Measurements from ENCODE around the gene SNRPA.
A peak's percentile ranks its signal among the peaks of the same experiment; 100 is the strongest.

Gene SNRPA

GRCh38 chr19:40742477-40742876 is 8.5 kb upstream of the SNRPA start:
- no peak overlapping the region for H3K27ac ChIP-seq (ENCODE audit: extremely low read depth, low read depth, low read length)
- TF ChIP-seq HIC1 (tag by site-specific recombination; IDR thresholded peaks at IDR 0.05): peak; percentile 46; the same call in 1 of the 2 replicates
- TF ChIP-seq, protein P1, sequence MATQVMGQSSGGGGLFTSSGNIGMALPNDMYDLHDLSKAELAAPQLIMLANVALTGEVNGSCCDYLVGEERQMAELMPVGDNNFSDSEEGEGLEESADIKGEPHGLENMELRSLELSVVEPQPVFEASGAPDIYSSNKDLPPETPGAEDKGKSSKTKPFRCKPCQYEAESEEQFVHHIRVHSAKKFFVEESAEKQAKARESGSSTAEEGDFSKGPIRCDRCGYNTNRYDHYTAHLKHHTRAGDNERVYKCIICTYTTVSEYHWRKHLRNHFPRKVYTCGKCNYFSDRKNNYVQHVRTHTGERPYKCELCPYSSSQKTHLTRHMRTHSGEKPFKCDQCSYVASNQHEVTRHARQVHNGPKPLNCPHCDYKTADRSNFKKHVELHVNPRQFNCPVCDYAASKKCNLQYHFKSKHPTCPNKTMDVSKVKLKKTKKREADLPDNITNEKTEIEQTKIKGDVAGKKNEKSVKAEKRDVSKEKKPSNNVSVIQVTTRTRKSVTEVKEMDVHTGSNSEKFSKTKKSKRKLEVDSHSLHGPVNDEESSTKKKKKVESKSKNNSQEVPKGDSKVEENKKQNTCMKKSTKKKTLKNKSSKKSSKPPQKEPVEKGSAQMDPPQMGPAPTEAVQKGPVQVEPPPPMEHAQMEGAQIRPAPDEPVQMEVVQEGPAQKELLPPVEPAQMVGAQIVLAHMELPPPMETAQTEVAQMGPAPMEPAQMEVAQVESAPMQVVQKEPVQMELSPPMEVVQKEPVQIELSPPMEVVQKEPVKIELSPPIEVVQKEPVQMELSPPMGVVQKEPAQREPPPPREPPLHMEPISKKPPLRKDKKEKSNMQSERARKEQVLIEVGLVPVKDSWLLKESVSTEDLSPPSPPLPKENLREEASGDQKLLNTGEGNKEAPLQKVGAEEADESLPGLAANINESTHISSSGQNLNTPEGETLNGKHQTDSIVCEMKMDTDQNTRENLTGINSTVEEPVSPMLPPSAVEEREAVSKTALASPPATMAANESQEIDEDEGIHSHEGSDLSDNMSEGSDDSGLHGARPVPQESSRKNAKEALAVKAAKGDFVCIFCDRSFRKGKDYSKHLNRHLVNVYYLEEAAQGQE (tag by site-specific recombination; IDR thresholded peaks at IDR 0.05): no peak
- no peak overlapping the region for H3K4me3 ChIP-seq (ENCODE audit: low read depth, low read length)
- H3K36me3 ChIP-seq (ENCODE audit: control insufficient read depth in 2 of 2, insufficient read depth in 1 of 2, low read length in 2 of 2): peaks cover 57 to 64% of the 10 kb centered on the region in 2 experiments
- CTCF ChIA-PET: interaction anchor here (0.6 to 3.3 kb wide), 11 partner anchors 12 to 433 kb away, joined by 3 to 23 read pairs (median 4); partner anchors contain the start of genes COQ8B and ITPKC
- no peaks in the 10 kb centered on the region for H3K9me3 ChIP-seq (ENCODE audit: control insufficient read depth, insufficient read depth, low read depth, low read length)
- POLR2A ChIA-PET: interaction anchor here (0.6 to 4.3 kb wide), 8 partner anchors 8 to 79 kb away, joined by 3 to 30 read pairs (median 5); partner anchors contain the start of genes ACTMAP, RAB4B and SNRPA
- H3K4me1 ChIP-seq (ENCODE audit: control insufficient read depth, insufficient read depth, low read length): no peaks in the 10 kb centered on the region

- CTCF ChIA-PET: interaction anchor here (0.6 to 3.3 kb wide), 9 partner anchors 20 to 433 kb away, joined by 3 to 23 read pairs (median 3); partner anchors contain the start of genes COQ8B and ITPKC
Observed at GRCh38 chr19:40742886-40743285, 8.1 kb upstream of the SNRPA start.

More at GRCh38 chr19:40742886-40743285, 8.1 kb upstream of the SNRPA start:
- H3K4me3 ChIP-seq (ENCODE audit: low read depth, low read length): no peak overlapping the region
- H3K9me3 ChIP-seq (ENCODE audit: control insufficient read depth, insufficient read depth, low read depth, low read length): no peaks in the 10 kb centered on the region
- H3K4me1 ChIP-seq (ENCODE audit: control insufficient read depth, insufficient read depth, low read length): no peaks in the 10 kb centered on the region
- TF ChIP-seq ZNF239 (tag by site-specific recombination; IDR thresholded peaks at IDR 0.05): no peak
- no peak for TF ChIP-seq ZNF10 (tag by site-specific recombination; IDR thresholded peaks at IDR 0.05)
- no peak for TF ChIP-seq ZNF670 (tag by site-specific recombination; IDR thresholded peaks at IDR 0.05; ENCODE audit: low read depth)
- no peak for TF ChIP-seq ZNF677 (tag by site-specific recombination; IDR thresholded peaks at IDR 0.05)
- no peak for TF ChIP-seq ZSCAN23 (tag by site-specific recombination; IDR thresholded peaks at IDR 0.05)
- no peak for TF ChIP-seq ZNF514 (tag by site-specific recombination; IDR thresholded peaks at IDR 0.05)
- no peak for TF ChIP-seq ZNF311 (tag by site-specific recombination; IDR thresholded peaks at IDR 0.05; ENCODE audit: borderline replicate concordance)
- TF ChIP-seq ZNF132 (tag by site-specific recombination; IDR thresholded peaks at IDR 0.05; ENCODE audit: borderline replicate concordance): no peak
- no peak for TF ChIP-seq ZNF560 (tag by site-specific recombination; IDR thresholded peaks at IDR 0.05; ENCODE audit: borderline replicate concordance)
- TF ChIP-seq GLI2 (tag by site-specific recombination; IDR thresholded peaks at IDR 0.05; ENCODE audit: borderline replicate concordance, low read depth): no peak
- no peak for TF ChIP-seq ZNF555 (tag by site-specific recombination; conservative IDR thresholded peaks at IDR 0.05)
- no peak for TF ChIP-seq ZFP41 (tag by site-specific recombination; IDR thresholded peaks at IDR 0.05; ENCODE audit: borderline replicate concordance)
- no peak for TF ChIP-seq ZNF404 (tag by site-specific recombination; IDR thresholded peaks at IDR 0.05)
- TF ChIP-seq ZNF148 (tag by site-specific recombination; IDR thresholded peaks at IDR 0.05; ENCODE audit: borderline replicate concordance): no peak
- no peak for TF ChIP-seq ZNF654 (tag by site-specific recombination; IDR thresholded peaks at IDR 0.05; ENCODE audit: low read depth)
- TF ChIP-seq ZEB2 (tag by site-specific recombination; IDR thresholded peaks at IDR 0.05): no peak
- no peak for TF ChIP-seq ZNF202 (tag by site-specific recombination; IDR thresholded peaks at IDR 0.05; ENCODE audit: borderline replicate concordance)
- TF ChIP-seq ZNF211 (tag by site-specific recombination; IDR thresholded peaks at IDR 0.05; ENCODE audit: low read depth): no peak
- no peak for TF ChIP-seq ZNF221 (tag by site-specific recombination; IDR thresholded peaks at IDR 0.05; ENCODE audit: borderline replicate concordance)
- no peak for TF ChIP-seq ZNF610 (tag by site-specific recombination; IDR thresholded peaks at IDR 0.05; ENCODE audit: borderline replicate concordance)
- peaks cover 57 to 64% of the 10 kb centered on the region in 2 experiments; a peak in 2 of 3 replicates for H3K36me3 ChIP-seq (ENCODE audit: control insufficient read depth in 2 of 2, insufficient read depth in 1 of 2, low read length in 2 of 2)
- no peak overlapping the region for H3K27ac ChIP-seq (ENCODE audit: extremely low read depth, low read depth, low read length)
- POLR2A ChIA-PET: interaction anchor here (0.9 to 4.3 kb wide), 9 partner anchors 8 to 79 kb away, joined by 3 to 30 read pairs (median 5); partner anchors contain the start of genes ACTMAP, RAB4B and SNRPA
